Esophagus squamous epithelium (tissue), 4 donors: ENCODE measurements around the gene REEP6.

Experiments used
- POLR2A ChIP-seq, 4 donors: fragments of 450-650 bp; IDR thresholded peaks; one replicate each; pipeline ENCODE4 v1.6.1; 2017; ENCODE audit warnings: antibody characterized with exemption in 4 of 4, mild to moderate bottlenecking in 4 of 4, moderate library complexity in 3 of 4
- TF ChIP-seq, protein P1 (sequence below), 6 experiments: fragments of 450-650 bp in 4 of 6; fragments of 200-600 bp in 2 of 6; sonication (generic) in 2 of 6; IDR thresholded peaks; one replicate each; pipeline ENCODE4 v1.5.1; 2016 to 2019; ENCODE audit warnings: antibody characterized with exemption in 6 of 6, mild to moderate bottlenecking in 4 of 6, moderate library complexity in 4 of 6

DNA sequence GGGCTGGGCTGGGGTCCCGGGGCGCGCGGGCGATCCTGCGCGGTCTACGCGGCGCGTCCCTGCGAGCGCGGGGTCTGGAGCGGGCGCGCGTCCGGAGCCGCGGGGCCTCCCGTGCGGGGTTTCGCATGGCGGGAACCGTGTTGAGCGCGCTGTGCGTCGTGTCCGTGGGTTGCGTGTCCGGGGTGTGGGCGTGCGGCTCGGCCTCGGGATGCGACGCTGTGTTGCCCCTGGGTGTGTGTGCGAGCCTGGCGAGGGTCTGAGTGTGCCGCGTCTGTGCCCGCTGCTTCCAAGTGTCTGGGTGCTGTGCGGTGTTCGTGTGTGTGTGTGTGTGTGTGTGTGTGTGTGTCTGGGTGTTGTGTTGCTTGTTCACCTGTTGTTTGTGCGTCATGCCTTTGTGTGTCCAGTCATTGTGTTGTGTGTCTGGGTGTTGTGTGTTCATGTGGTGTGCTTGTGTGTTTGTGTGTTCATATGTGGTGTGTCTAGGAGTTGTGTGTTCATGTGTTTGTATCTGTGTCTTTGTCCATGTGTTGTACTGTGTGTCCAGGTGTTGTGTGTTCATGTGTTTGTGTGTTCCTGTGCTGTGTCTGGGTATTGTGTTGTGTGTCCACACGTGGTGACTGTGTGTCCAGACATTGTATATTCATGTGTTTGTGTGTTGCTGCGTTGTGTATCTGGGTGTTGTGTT, 33.4 kb downstream of the REEP6 start:
- TF ChIP-seq, protein P1, sequence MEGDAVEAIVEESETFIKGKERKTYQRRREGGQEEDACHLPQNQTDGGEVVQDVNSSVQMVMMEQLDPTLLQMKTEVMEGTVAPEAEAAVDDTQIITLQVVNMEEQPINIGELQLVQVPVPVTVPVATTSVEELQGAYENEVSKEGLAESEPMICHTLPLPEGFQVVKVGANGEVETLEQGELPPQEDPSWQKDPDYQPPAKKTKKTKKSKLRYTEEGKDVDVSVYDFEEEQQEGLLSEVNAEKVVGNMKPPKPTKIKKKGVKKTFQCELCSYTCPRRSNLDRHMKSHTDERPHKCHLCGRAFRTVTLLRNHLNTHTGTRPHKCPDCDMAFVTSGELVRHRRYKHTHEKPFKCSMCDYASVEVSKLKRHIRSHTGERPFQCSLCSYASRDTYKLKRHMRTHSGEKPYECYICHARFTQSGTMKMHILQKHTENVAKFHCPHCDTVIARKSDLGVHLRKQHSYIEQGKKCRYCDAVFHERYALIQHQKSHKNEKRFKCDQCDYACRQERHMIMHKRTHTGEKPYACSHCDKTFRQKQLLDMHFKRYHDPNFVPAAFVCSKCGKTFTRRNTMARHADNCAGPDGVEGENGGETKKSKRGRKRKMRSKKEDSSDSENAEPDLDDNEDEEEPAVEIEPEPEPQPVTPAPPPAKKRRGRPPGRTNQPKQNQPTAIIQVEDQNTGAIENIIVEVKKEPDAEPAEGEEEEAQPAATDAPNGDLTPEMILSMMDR (IDR thresholded peaks at IDR 0.05), result no peak
- TF ChIP-seq POLR2A (IDR thresholded peaks at IDR 0.05), result no peak
